AG04450 (cell line): Measurements from ENCODE around the gene SAMMSON. TPM values are rescaled to one million over a fixed set of nuclear protein-coding genes. Genes with fewer than 3 reads are reported as not detected.

Source experiments
- CTCF ChIA-PET: fragments of 300-600, 350-600 bp; formaldehyde crosslinking; extraction: SDS; loops from one replicate; lab custom pipeline; 2022; ENCODE audit warnings: antibody characterized with exemption, inconsistent platforms; lab: Charles Lee
- POLR2A ChIA-PET: fragments of 350-600 bp; formaldehyde crosslinking; extraction: SDS; loops from one replicate; lab custom pipeline; 2021; ENCODE audit warnings: antibody characterized with exemption, inconsistent platforms; lab: Yijun Ruan, JAX
- DNase-seq: peaks from one replicate; pipeline ENCODE4 v3.0.0-alpha.2; 2011; ENCODE audit warnings: low read depth, low spot score
- H3K27ac ChIP-seq: one replicate; pipeline ENCODE4 v1.5.1; 2012; ENCODE audit warnings: low read depth, low read length, control low read depth
- H3K27me3 ChIP-seq: one replicate; pipeline ENCODE4 v1.6.0; 2012; ENCODE audit warnings: low read length; ENCODE audit not compliant: control insufficient read depth, insufficient read depth
- H3K4me3 ChIP-seq: 2 replicates; pipeline ENCODE4 v1.5.1; 2011; ENCODE audit warnings: mild to moderate bottlenecking, low read depth, low read length, control low read depth
- H3K9me3 ChIP-seq: 2 replicates; pipeline ENCODE4 v1.5.1; 2012; ENCODE audit warnings: low read length; ENCODE audit not compliant: control insufficient read depth, insufficient read depth
- polyA plus RNA-seq: library from polyadenylated mRNA; depleted of rRNA; stranded (reverse); fragments of >200 nt; gene quantifications from 2 replicates; pipeline ENCODE4 v1.2.3, GENCODE V29; 2011
- TF ChIP-seq, protein P1 (sequence below): IDR thresholded peaks from 2 replicates; pipeline ENCODE4 v1.5.1; 2011; ENCODE audit warnings: low read depth, low read length, control low read depth, inconsistent platforms

The SAMMSON gene
- polyA plus RNA-seq, 1 experiment: not detected

DNA sequence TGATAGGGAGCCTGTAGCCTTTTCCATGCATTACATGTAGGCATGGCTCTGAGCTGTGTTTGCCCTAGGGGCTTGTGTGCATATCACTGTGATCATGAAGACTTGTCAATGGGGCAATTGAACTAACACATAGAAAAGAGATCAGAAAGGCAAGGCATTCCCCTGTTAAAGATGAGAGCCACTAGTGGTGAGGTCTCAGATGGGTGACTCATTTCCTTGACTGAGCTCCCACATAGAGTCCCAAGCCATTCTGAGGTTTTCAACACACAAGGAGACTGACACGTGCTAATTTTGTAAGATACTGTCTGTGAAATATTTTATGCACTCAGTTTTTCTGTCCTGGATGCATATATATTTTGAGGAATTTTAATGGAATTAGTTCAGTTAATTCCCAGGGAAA lies 53.8 kb downstream of the SAMMSON start:
- POLR2A ChIA-PET: no interaction called here
- H3K27ac ChIP-seq: no peak overlapping the region
- H3K9me3 ChIP-seq: no peaks in the 10 kb centered on the region
- CTCF ChIA-PET: interaction anchor here (0.5 kb wide), 1 partner anchor 1249 kb away, joined by 3 read pairs; no protein-coding TSS in a partner anchor
- no peak for DNase-seq
- peaks cover 4% of the 10 kb centered on the region for H3K27me3 ChIP-seq
- TF ChIP-seq, protein P1, sequence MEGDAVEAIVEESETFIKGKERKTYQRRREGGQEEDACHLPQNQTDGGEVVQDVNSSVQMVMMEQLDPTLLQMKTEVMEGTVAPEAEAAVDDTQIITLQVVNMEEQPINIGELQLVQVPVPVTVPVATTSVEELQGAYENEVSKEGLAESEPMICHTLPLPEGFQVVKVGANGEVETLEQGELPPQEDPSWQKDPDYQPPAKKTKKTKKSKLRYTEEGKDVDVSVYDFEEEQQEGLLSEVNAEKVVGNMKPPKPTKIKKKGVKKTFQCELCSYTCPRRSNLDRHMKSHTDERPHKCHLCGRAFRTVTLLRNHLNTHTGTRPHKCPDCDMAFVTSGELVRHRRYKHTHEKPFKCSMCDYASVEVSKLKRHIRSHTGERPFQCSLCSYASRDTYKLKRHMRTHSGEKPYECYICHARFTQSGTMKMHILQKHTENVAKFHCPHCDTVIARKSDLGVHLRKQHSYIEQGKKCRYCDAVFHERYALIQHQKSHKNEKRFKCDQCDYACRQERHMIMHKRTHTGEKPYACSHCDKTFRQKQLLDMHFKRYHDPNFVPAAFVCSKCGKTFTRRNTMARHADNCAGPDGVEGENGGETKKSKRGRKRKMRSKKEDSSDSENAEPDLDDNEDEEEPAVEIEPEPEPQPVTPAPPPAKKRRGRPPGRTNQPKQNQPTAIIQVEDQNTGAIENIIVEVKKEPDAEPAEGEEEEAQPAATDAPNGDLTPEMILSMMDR: no peak
- no peak overlapping the region for H3K4me3 ChIP-seq

DNA sequence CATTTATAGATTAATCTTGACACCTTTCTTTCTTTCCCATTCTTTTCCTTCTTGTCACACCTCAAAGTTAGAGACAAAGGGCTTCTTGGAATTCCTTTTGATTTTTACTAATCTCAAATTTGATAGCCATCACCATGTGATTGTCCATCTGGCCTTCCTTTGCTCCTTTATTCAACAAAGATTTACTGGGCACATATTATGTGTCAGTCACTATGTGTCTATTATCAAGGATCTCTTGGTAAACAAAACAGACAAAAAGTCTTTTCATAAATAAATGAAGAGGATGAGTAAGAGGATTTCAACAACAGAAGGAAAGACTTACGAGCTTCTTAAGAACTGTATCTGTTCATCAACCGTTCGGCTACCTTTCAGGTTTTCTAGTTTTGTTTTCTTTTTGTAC lies 56.5 kb downstream of the SAMMSON start:
- Histone ChIP-seq H3K27ac (no peak overlapping the region), H3K9me3 (no peaks in the 10 kb centered on the region), H3K27me3 (peaks cover 4% of the 10 kb centered on the region), H3K4me3 (no peak overlapping the region)
- POLR2A ChIA-PET: no interaction called here
- no peak for DNase-seq
- CTCF ChIA-PET: interaction anchor here (1.2 kb wide), 1 partner anchor 8 kb away, joined by 3 read pairs; no protein-coding TSS in a partner anchor
- TF ChIP-seq, protein P1: no peak

DNA sequence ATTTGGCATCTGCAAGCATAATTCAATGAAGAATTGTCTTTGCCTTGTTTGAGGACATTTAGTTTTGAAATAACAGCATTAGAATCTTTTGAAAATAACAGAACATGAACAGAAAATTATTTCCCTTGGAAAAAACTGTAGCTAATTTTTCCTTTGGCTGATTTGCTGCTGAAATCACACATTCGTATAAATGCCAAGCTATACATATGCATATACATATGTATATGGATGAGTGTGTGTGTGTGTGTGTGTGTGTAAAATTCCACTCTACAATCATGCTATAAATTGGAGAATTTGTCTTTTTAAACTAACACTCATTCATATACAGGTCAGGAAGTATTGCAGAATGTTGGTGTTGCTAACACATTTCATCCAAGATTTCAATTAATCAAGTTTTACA lies 57.9 kb downstream of the SAMMSON start:
- TF ChIP-seq, protein P1: no peak
- POLR2A ChIA-PET: no interaction called here
- Histone ChIP-seq H3K9me3 (no peaks in the 10 kb centered on the region), H3K27ac (no peak overlapping the region), H3K27me3 (peaks cover 4% of the 10 kb centered on the region), H3K4me3 (no peak overlapping the region)
- CTCF ChIA-PET: no interaction called here
- no peak for DNase-seq

DNA sequence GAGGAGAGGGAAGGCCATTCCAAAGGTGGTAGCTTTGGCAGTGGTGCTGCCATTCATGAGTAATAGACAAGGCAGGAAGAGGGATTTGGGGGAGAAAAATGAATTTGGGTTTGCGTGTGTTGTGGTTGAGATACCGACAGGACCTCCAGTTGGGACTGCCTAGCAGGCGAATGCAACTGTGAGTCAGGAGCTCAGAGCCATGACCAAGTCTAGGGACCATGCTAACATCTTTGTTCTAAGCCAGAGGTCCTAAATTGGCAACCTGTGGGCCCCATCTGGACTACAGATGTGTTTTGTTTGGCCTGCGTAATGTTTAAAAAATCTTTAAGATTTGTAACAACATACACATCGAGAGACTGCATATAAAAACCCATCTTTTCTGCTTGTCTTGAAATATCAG lies 61.6 kb downstream of the SAMMSON start:
- DNase-seq: no peak
- Histone ChIP-seq H3K4me3 (no peak overlapping the region), H3K27me3 (peaks cover 3% of the 10 kb centered on the region), H3K9me3 (no peaks in the 10 kb centered on the region), H3K27ac (no peak overlapping the region)
- POLR2A ChIA-PET: no interaction called here
- TF ChIP-seq, protein P1: no peak
- CTCF ChIA-PET: interaction anchor here (1.0 to 5.3 kb wide), 3 partner anchors 29 to 370 kb away, joined by 3 to 38 read pairs (median 3); no protein-coding TSS in a partner anchor

DNA sequence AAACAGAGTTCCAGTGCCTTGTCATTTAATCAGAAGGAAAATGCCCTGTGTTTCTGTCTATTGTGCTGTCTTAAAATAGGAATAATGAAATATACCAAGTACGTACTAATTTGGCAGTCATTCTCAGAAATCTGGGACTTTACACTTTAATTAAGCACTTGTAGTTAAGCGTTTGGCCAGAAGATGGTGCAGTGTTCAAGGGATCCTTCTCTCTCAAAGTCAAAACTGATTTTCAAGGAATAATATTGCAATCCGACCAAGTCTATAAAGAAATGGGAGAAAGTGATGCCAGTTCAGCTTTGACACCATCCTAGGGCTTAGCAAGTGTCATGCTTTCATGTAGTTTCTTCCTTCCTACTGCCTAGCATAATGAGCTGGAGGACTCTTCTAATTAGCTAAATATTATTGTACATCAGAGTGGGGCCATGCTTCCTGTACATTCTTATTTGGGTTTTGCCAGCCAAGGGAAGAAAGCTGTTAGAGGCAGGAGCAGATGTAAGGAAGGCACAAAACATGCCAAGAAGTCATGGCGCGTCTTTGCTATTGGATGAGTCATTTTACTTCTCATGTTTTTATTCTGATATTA lies 64.8 kb downstream of the SAMMSON start:
- ChIA-PET POLR2A (no interaction called here), CTCF (interaction anchor here (0.6 to 5.3 kb wide), 21 partner anchors 8 to 1617 kb away, joined by 3 to 38 read pairs (median 4); no protein-coding TSS in a partner anchor)
- H3K27ac ChIP-seq: no peak overlapping the region
- TF ChIP-seq, protein P1: peak; percentile 72
- H3K9me3 ChIP-seq: no peaks in the 10 kb centered on the region
- no peak overlapping the region for H3K4me3 ChIP-seq
- DNase-seq: peak; percentile 7
- peaks cover 6% of the 10 kb centered on the region for H3K27me3 ChIP-seq
